GM21423 (cell line): ENCODE data around the gene TMEM161B.
"Not testable (repeated sequence)": the region's sequence is repeated elsewhere in the genome, so short reads cannot be mapped to it uniquely, and the experiment has no call there.

Source experiments
- ATAC-seq: cut with Tn5 transposase; IDR thresholded peaks from one replicate; pipeline ENCODE4 v1.9.1; 2021; ENCODE audit warnings: mild to moderate bottlenecking, moderate library complexity; ENCODE audit not compliant: unreplicated experiment

TMEM161B gene

GRCh38 chr5:88188458-88189132, 80.0 kb downstream of the TMEM161B start:
- no peak for ATAC-seq

- ATAC-seq: no peak
Measured at GRCh38 chr5:88183255-88183654, 85.4 kb downstream of the TMEM161B start.

GRCh38 chr5:88177486-88177885, 91.2 kb downstream of the TMEM161B start:
- ATAC-seq: not testable (repeated sequence)

GRCh38 chr5:88172847-88173758, 95.5 kb downstream of the TMEM161B start:
- ATAC-seq: no peak

GRCh38 chr5:88159591-88159990, 109.1 kb downstream of the TMEM161B start:
- no peak for ATAC-seq

- no peak for ATAC-seq
Measured at GRCh38 chr5:88158056-88158455, 110.6 kb downstream of the TMEM161B start.

- no peak for ATAC-seq
Measured at GRCh38 chr5:88154891-88155290, 113.8 kb downstream of the TMEM161B start.

- no peak for ATAC-seq
Measured at GRCh38 chr5:88150747-88151146, 117.9 kb downstream of the TMEM161B start.

- no peak for ATAC-seq
Measured at GRCh38 chr5:88145611-88146467, 122.8 kb downstream of the TMEM161B start.

- ATAC-seq: no peak
Measured at GRCh38 chr5:88145221-88145610, 123.4 kb downstream of the TMEM161B start.
